NCI-H1436 (cell line): ENCODE data around the gene CDH18.
"Not testable (repeated sequence)": the region's sequence is repeated elsewhere in the genome, so short reads cannot be mapped to it uniquely, and the experiment has no call there.

Experiments used
- DNase-seq: peaks from one replicate; lab custom pipeline; 2025; lab: John Stamatoyannopoulos, UW

The CDH18 gene

GRCh38 chr5:19859020-19859419, 129.0 kb downstream of the CDH18 start:
- DNase-seq: no peak

- DNase-seq: no peak
These were observed 132.1 kb downstream of the CDH18 start for GRCh38 chr5:19855931-19856330.

- no peak for DNase-seq
These were observed 132.5 kb downstream of the CDH18 start for GRCh38 chr5:19855453-19855852.

GRCh38 chr5:19855031-19855430, 133.0 kb downstream of the CDH18 start:
- DNase-seq: no peak

- no peak for DNase-seq
These were observed 134.3 kb downstream of the CDH18 start for GRCh38 chr5:19853616-19854240.

GRCh38 chr5:19837536-19838174, 150.3 kb downstream of the CDH18 start:
- no peak for DNase-seq

GRCh38 chr5:19835442-19835841, 152.6 kb downstream of the CDH18 start:
- no peak for DNase-seq

GRCh38 chr5:19812720-19813119, 175.3 kb downstream of the CDH18 start:
- not testable (repeated sequence) for DNase-seq

- no peak for DNase-seq
These were observed 181.2 kb downstream of the CDH18 start for GRCh38 chr5:19806756-19807155.

- no peak for DNase-seq
These were observed 185.3 kb downstream of the CDH18 start for GRCh38 chr5:19802686-19803085.

GRCh38 chr5:19795218-19795617, 192.8 kb downstream of the CDH18 start:
- DNase-seq: no peak

GRCh38 chr5:19790829-19791466, 197.1 kb downstream of the CDH18 start:
- DNase-seq: no peak

- no peak for DNase-seq
These were observed 205.4 kb downstream of the CDH18 start for GRCh38 chr5:19782566-19782965.

- DNase-seq: no peak
These were observed 210.6 kb downstream of the CDH18 start for GRCh38 chr5:19777363-19777762.

GRCh38 chr5:19776886-19777285, 211.1 kb downstream of the CDH18 start:
- DNase-seq: not testable (repeated sequence)

- DNase-seq: no peak
These were observed 216.7 kb downstream of the CDH18 start for GRCh38 chr5:19771174-19771835.

GRCh38 chr5:19770396-19770795, 217.6 kb downstream of the CDH18 start:
- no peak for DNase-seq

- no peak for DNase-seq
These were observed 220.0 kb downstream of the CDH18 start for GRCh38 chr5:19767987-19768386.

- no peak for DNase-seq
These were observed 234.4 kb downstream of the CDH18 start for GRCh38 chr5:19753579-19753978.

- no peak for DNase-seq
These were observed 236.7 kb downstream of the CDH18 start for GRCh38 chr5:19751326-19751725.

- no peak for DNase-seq
These were observed 242.8 kb downstream of the CDH18 start for GRCh38 chr5:19745247-19745646.

GRCh38 chr5:19739671-19740070, 248.3 kb downstream of the CDH18 start:
- DNase-seq: no peak

- DNase-seq: no peak
These were observed 253.2 kb downstream of the CDH18 start for GRCh38 chr5:19734776-19735175.
